ENCODE data around the gene GADD45A. TPM values are rescaled to one million over a fixed set of nuclear protein-coding genes. Genes with fewer than 3 reads are reported as not detected.

Gene GADD45A
- total and polyA plus RNA-seq, 10 donors: 17.5 to 63.7 (median 29.8) TPM

DNA sequence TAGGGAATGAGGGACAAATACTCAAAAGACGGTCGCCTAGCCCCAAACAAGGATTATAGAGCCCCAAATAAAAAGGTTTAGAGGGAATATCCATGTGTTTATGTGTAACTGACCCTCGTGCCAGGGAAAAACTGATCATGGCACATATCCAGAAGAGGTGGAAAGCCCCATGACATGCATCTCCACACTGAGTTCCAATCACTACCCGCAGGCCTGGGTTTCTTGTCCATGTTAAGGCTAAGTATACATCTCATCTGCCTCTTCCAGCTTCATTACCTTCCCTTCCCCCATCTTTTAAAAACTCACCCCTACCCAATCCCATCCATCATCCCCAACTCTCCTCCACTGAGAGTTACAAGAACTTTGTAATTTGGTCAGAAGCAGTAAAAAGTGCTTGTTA, 15.2 kb downstream of the GADD45A start:
- H3K27me3 ChIP-seq (replicated peaks in 1 of 7): no peaks in the 10 kb centered on the region
- TF ChIP-seq, protein P1, sequence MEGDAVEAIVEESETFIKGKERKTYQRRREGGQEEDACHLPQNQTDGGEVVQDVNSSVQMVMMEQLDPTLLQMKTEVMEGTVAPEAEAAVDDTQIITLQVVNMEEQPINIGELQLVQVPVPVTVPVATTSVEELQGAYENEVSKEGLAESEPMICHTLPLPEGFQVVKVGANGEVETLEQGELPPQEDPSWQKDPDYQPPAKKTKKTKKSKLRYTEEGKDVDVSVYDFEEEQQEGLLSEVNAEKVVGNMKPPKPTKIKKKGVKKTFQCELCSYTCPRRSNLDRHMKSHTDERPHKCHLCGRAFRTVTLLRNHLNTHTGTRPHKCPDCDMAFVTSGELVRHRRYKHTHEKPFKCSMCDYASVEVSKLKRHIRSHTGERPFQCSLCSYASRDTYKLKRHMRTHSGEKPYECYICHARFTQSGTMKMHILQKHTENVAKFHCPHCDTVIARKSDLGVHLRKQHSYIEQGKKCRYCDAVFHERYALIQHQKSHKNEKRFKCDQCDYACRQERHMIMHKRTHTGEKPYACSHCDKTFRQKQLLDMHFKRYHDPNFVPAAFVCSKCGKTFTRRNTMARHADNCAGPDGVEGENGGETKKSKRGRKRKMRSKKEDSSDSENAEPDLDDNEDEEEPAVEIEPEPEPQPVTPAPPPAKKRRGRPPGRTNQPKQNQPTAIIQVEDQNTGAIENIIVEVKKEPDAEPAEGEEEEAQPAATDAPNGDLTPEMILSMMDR (IDR thresholded peaks at IDR 0.05 in 8 of 11, conservative IDR thresholded peaks at IDR 0.05 in 3 of 11): no peak
- TF ChIP-seq POLR2A (IDR thresholded peaks at IDR 0.05) (no peak), POLR2AphosphoS5 (IDR thresholded peaks at IDR 0.05) (no peak)
- DNase-seq: no peak
- intact Hi-C loops (cut with DNase I; ENCODE audit: low total_unique reads): no loop called here
- WGBS, 5 donors: 85 to 91% (median 89%) methylated on average over 4 of the region's 4 CpGs
- peaks cover 0 to 25% (median 0%) of the 10 kb centered on the region in 6 donors for H3K36me3 ChIP-seq
- no peak overlapping the region for H3K4me3 ChIP-seq
- H3K4me1 ChIP-seq: peaks cover 0 to 3% (median 0%) of the 10 kb centered on the region in 6 donors
- no peaks in the 10 kb centered on the region for H3K9me3 ChIP-seq
- H3K27ac ChIP-seq: no peak overlapping the region

GRCh38 chr1:67700692-67701410, 15.8 kb downstream of the GADD45A start:
- Histone ChIP-seq H3K4me1 (peaks cover 0 to 3% (median 0%) of the 10 kb centered on the region in 6 donors), H3K36me3 (peaks cover 0 to 30% (median 2%) of the 10 kb centered on the region in 6 donors), H3K9me3 (no peaks in the 10 kb centered on the region), H3K27me3 (replicated peaks in 1 of 7) (no peaks in the 10 kb centered on the region), H3K4me3 (no peak overlapping the region), H3K27ac (no peak overlapping the region)
- intact Hi-C loops (cut with DNase I; ENCODE audit: low total_unique reads): no loop called here
- WGBS, 5 donors: 85 to 90% (median 86%) methylated on average over 8 of the region's 8 CpGs
- no peak for DNase-seq
- TF ChIP-seq, protein P1 (IDR thresholded peaks at IDR 0.05 in 8 of 11, conservative IDR thresholded peaks at IDR 0.05 in 3 of 11): no peak
- TF ChIP-seq POLR2A (IDR thresholded peaks at IDR 0.05): no peak

DNA sequence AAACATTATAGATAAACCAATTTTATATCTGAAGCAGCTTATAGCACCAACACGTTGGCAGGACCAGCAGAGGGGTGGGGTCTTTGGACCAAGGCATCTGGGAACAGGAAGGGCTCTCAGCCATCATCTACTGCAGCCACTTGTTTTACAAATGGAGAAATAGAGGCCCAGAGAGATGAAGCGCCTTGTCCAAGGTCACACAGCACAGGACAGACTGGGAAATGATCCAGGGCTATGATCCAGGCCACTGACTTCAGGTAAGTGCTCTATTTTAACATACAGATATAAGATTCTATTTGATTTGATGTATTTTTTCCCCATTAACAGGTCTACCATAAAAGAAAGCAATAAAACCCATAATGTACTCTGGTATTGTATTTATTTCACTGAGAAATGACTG, 16.9 kb downstream of the GADD45A start:
- intact Hi-C loops (cut with DNase I; ENCODE audit: low total_unique reads): no loop called here
- peaks cover 0 to under 1% (median 0%) of the 10 kb centered on the region in 6 donors for H3K4me1 ChIP-seq
- H3K27me3 ChIP-seq (replicated peaks in 1 of 7): no peaks in the 10 kb centered on the region
- no peak overlapping the region for H3K27ac ChIP-seq
- H3K9me3 ChIP-seq: no peaks in the 10 kb centered on the region
- no peak for DNase-seq
- no peak overlapping the region for H3K4me3 ChIP-seq
- 75 to 94% (median 89%) methylated on average over 2 of the region's 2 CpGs for WGBS, 5 donors
- H3K36me3 ChIP-seq: peaks cover 0 to 31% (median 2%) of the 10 kb centered on the region in 6 donors
- TF ChIP-seq POLR2AphosphoS5 (IDR thresholded peaks at IDR 0.05): no peak
- TF ChIP-seq, protein P1 (IDR thresholded peaks at IDR 0.05 in 8 of 11, conservative IDR thresholded peaks at IDR 0.05 in 3 of 11): no peak
- TF ChIP-seq POLR2A (IDR thresholded peaks at IDR 0.05): no peak

DNA sequence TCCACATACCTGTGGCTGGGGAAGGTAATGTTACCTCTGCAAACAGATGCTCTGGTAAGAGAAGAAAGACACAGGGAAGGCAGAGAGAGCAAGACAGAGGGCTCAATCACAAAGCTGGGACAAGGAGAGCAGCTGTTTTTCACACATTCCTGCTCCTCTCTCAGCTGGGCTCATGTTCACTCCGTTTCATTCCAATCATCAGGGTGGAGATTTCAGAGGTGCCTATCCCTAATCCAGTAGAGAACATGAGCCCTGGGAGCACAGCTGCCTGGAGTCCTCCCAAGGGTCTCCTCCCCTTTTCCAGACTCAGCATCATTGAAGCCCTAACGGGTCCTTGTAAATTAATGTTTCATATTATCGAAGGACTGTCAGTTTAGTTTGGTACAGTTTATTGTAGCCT, 19.4 kb downstream of the GADD45A start:
- Histone ChIP-seq H3K27ac (no peak overlapping the region), H3K4me3 (no peak overlapping the region), H3K4me1 (no peaks in the 10 kb centered on the region), H3K9me3 (no peaks in the 10 kb centered on the region), H3K27me3 (replicated peaks in 1 of 7) (no peaks in the 10 kb centered on the region), H3K36me3 (peaks cover 0 to 31% (median 2%) of the 10 kb centered on the region in 6 donors)
- TF ChIP-seq, protein P1 (IDR thresholded peaks at IDR 0.05 in 8 of 11, conservative IDR thresholded peaks at IDR 0.05 in 3 of 11): no peak
- no peak for TF ChIP-seq POLR2AphosphoS5 (IDR thresholded peaks at IDR 0.05)
- no peak for TF ChIP-seq POLR2A (IDR thresholded peaks at IDR 0.05)
- intact Hi-C loops (cut with DNase I; ENCODE audit: low total_unique reads): no loop called here
- WGBS, 5 donors: 90 to 95% (median 93%) methylated on average over 3 of the region's 3 CpGs
- no peak for DNase-seq

All from spleen (tissue), 11 donors.